HG03280 (cell line): ENCODE data around the gene KRTAP10-7.
"Not testable (repeated sequence)": the region's sequence is repeated elsewhere in the genome, so short reads cannot be mapped to it uniquely, and the experiment has no call there.

ENCODE experiments used
- ATAC-seq: cut with Tn5 transposase; IDR thresholded peaks from one replicate; pipeline ENCODE4 v1.9.1; 2021; ENCODE audit warnings: mild to moderate bottlenecking, moderate library complexity; ENCODE audit not compliant: unreplicated experiment

Gene KRTAP10-7

DNA sequence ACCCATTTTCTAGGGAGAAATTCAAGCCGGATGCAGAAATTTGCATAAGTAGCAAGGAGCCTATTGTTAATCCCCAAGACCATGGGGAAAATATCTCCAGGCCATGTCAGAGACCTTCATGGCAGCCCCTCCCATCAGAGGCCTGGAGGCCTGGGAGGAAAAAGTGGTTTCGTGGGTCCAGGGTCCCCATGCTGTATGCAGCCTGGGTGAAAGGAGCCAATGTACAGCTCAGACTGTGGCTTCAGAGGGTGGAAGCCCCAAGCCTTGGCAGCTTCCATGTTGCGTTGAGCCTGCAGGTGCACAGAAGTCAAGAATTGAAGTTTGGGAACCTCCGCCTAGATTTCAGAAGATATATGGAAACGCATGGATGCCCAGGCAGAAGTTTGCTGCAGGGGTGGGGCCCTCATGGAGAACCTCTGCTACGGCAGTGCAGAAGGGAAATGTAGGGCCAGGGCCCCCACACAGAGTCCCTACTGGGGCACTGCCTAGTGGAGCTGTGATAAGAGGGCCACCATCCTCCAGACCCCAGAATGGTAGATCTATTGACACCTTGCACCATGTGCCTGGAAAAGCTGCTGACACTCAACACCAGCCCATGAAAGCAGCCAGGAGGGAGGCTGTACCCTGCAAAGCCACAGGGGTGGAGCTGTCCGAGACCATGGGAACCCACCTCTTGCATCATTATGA is 9.9 kb downstream of the KRTAP10-7 start:
- ATAC-seq, result not testable (repeated sequence)

DNA sequence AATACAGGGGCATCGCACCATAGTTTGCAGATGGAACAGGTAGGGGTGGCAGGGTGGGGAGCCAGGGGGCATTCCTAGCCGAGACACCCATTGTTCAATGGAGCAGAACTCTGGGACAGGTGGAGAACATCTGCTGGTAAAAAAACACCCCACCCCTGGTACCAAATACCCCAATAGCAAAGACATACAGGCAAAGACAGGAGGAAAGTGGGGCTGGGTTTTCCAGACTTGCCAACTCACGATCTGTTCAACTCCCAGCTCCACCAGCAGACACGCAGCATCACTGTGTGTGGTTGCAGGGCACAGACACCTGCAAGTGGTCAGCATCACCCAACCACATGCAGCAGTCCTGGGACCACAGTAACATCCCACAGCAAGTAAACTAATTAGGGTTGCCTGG is 11.2 kb downstream of the KRTAP10-7 start:
- no peak for ATAC-seq

- no peak for ATAC-seq
Measured at GRCh38 chr21:44612029-44612486, 11.7 kb downstream of the KRTAP10-7 start, which contains the start of gene KRTAP10-8. TSS of gene KRTAP10-8 (plus strand) at chr21:44612079. CDS start at chr21:44612101, 22 bp downstream.

GRCh38 chr21:44612669-44613229 is 12.4 kb downstream of the KRTAP10-7 start:
- no peak for ATAC-seq

- no peak for ATAC-seq
Measured at GRCh38 chr21:44613386-44614155, 13.2 kb downstream of the KRTAP10-7 start.

DNA sequence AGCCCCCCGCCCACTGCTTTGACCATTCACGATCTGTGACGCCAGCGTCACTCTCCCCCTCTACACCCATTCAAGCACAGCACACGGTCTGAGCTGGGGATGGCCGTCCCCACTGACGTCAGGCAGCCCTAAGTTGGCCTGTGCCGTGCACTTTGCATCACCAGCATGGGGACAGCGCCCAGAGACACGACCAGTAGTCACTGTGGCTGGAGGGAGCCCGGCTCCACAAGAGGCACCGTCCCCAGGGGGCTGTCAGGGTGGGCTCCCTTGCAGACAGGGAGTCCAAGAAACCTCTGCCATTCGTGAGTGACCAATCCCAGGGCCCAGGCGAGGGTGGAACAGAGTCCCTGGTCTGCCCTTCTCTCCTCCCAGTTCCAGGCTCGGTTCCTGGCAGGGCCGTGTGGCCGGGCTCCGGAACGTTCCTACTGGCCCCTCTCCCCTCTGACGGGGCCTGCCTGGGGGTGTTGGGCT is 13.8 kb downstream of the KRTAP10-7 start:
- ATAC-seq, result no peak

GRCh38 chr21:44614961-44615391 is 14.6 kb downstream of the KRTAP10-7 start:
- ATAC-seq, result no peak

GRCh38 chr21:44615466-44615865 is 15.1 kb downstream of the KRTAP10-7 start:
- ATAC-seq, result no peak

- ATAC-seq, result no peak
Measured at GRCh38 chr21:44615911-44616590, 15.7 kb downstream of the KRTAP10-7 start.

DNA sequence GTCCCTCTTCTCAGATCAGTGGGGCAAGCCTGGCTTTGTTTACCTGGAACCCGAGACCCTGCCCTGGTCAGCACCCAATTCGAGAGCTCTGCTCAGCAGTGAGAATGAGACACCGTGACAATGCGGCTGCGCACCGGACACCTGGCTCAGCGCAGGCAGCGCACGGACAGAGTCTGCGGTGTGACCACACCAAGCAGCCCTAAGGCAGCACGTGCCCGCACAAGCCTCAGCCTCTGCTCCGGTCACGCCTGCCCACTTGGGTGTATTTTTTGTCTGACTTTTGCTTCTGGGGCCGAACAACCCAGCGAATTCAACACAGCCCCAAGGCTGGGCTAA is 16.2 kb downstream of the KRTAP10-7 start:
- ATAC-seq, result no peak

DNA sequence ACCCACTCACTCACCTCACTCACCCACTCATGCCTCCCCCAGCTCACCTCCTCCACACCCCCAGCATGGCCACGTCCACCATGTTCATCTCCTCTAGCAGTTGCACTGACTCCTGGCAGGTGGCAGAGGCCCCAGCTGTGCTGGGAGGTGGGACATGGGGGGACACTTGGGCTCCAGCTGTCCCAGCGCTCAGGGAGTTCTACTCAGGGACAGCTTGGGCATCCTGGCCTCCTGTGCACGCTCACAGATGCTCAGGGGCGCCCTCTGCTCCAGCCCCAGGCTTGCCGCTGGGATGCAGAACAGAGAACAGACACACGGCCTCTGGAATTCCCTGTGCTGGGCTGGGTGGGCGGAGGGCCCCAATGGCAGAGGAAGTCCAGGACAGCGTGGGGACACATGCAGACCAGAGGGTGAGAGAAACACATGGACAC is 16.7 kb downstream of the KRTAP10-7 start:
- no peak for ATAC-seq

- ATAC-seq, result no peak
Measured at GRCh38 chr21:44618504-44618903, 18.1 kb downstream of the KRTAP10-7 start.

GRCh38 chr21:44618909-44619308 is 18.5 kb downstream of the KRTAP10-7 start:
- no peak for ATAC-seq

DNA sequence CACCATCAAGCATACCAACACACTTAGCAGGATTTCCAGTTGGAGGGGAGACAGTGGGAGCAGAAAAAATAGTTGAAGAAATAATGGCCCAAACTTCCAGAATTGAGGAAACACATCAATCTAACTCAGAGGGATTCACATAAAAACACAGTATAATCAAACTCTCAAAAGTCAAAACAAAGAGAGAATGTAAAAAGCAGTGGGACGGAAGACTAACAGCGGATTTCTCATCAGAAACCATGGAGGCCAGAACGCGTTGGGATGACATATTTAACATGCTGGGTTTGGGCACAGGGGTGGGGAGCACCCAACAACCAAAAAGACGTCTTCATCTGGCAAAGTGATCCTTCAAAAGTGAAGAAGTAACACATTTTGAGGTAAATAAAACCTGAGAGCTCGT is 19.5 kb downstream of the KRTAP10-7 start:
- no peak for ATAC-seq

DNA sequence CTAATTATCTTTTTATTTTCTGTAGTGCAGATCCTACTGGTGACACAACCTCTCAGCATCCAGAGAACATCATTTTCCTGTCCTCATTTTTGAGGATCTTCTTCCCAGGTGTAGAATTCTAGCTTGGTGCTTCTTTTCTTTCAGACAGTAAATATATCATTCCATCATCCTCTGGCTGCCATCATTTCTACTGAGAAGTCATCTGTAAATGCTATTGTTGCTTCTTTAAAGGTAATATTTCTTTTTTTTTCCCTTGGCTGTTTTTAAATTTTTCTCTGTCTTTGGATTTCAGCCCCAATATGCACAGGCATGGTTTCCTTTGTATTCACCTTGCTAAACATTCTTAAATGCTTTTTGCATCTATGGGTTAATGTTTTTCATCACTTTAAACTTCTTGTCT is 23.2 kb downstream of the KRTAP10-7 start:
- no peak for ATAC-seq

DNA sequence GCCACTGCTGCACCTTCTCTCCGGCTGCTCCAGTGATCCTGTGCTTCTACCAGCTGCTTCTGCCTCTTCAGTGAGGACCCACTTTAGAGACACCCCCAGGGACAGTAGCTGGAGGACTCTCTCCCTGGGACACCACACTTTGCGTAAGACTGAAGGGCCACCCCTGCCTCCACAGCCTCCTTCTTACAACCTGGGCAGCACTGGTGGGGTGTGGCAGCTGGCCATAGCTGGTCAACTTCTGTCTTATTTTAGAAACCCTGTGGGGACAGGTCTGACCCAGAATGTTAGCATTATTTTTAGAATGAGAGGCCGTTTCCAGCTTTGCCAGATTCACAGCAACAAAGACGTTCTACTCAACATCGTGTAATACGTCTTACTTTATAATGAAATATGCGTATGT is 25.4 kb downstream of the KRTAP10-7 start:
- ATAC-seq, result no peak

- ATAC-seq, result no peak
Measured at GRCh38 chr21:44626262-44626661, 25.9 kb downstream of the KRTAP10-7 start.

GRCh38 chr21:44626673-44627143 is 26.3 kb downstream of the KRTAP10-7 start, which contains the start of gene KRTAP10-9:
TSS of gene KRTAP10-9 (plus strand) at chr21:44627093. CDS start at chr21:44627172, 79 bp downstream.
- no peak for ATAC-seq

- ATAC-seq, result not testable (repeated sequence)
Measured at GRCh38 chr21:44627181-44627822, 26.9 kb downstream of the KRTAP10-7 start.

GRCh38 chr21:44627831-44628233 is 27.4 kb downstream of the KRTAP10-7 start:
- ATAC-seq, result not testable (repeated sequence)
